Measurements from ENCODE around the gene TMPRSS11E.
"Not testable (repeated sequence)": the region's sequence is repeated elsewhere in the genome, so short reads cannot be mapped to it uniquely, and the experiment has no call there.

The TMPRSS11E gene

DNA sequence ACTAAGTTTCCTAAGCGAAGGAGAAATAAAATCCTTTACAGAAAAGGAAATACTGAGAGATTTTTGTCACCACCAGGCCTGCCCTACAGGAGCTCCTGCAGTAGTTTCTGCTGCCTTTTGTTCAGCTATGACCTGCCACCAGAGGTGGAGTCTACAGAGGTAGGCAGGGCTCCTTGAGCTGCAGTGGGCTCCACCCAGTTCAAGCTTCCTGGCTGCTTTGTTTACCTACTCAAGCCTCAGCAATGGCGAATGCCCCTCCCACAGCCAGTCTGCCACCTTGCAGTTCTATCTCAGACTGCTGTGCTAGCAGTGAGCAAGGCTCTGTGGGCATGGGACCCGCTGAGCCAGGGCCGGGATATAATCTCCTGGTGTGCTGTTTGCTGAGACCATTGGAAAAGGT lies 57.6 kb downstream of the TMPRSS11E start:
- H3K27me3 ChIP-seq (ENCODE audit: control insufficient read depth, insufficient read depth, low read length); H3K4me3 ChIP-seq (ENCODE audit: low read length); H3K9ac ChIP-seq (ENCODE audit: low read length); H3K27ac ChIP-seq (ENCODE audit: low read length); H3K4me1 ChIP-seq (ENCODE audit: control insufficient read depth, low read depth, low read length); H3K36me3 ChIP-seq (ENCODE audit: control insufficient read depth, low read depth, low read length); H3K9me3 ChIP-seq (ENCODE audit: control insufficient read depth, low read depth, low read length): not testable (repeated sequence)

DNA sequence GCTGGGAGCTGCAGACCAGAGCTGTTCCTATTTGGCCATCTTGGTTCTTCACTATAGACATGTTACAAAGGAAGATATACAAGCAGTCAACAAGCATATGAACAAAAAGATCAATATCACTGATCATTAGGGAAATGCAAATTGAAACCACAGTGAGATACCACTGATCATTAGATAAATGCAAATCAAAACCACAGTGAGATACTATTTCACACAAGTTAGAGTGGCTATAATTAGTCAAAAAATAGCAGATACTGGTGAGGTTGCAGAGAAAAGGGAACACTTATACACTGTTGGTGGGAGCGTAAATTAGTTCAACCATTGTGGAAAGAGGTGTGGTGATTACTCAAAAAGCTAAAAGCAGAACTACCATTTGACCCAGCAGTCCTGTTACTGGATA lies 58.2 kb downstream of the TMPRSS11E start:
- H3K4me1 ChIP-seq (ENCODE audit: control insufficient read depth, low read depth, low read length); H3K9ac ChIP-seq (ENCODE audit: low read length); H3K36me3 ChIP-seq (ENCODE audit: control insufficient read depth, low read depth, low read length); H3K27ac ChIP-seq (ENCODE audit: low read length); H3K27me3 ChIP-seq (ENCODE audit: control insufficient read depth, insufficient read depth, low read length); H3K4me3 ChIP-seq (ENCODE audit: low read length); H3K9me3 ChIP-seq (ENCODE audit: control insufficient read depth, low read depth, low read length): not testable (repeated sequence)

DNA sequence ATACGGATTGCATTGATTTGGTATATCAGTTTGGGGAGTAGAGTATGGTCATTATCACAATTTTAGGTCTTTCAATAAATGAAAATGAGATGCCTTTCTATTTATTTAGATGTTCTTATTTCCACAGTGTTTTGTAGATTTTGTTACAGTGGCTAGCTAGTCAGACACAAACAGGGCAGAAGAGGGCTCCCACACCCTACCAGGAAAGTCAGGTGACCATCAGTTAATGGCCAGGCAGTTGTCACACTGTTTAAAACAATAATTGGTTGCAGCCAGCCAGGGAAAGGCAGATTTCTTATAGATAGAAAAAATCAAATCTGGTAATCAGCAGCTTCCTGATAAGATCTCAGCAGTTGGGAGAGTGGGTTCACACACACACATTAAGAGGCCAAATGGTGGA lies 71.6 kb downstream of the TMPRSS11E start:
- Histone ChIP-seq H3K27me3 (ENCODE audit: control insufficient read depth, insufficient read depth, low read length) (no peaks in the 10 kb centered on the region), H3K4me3 (ENCODE audit: low read length) (no peak overlapping the region)

DNA sequence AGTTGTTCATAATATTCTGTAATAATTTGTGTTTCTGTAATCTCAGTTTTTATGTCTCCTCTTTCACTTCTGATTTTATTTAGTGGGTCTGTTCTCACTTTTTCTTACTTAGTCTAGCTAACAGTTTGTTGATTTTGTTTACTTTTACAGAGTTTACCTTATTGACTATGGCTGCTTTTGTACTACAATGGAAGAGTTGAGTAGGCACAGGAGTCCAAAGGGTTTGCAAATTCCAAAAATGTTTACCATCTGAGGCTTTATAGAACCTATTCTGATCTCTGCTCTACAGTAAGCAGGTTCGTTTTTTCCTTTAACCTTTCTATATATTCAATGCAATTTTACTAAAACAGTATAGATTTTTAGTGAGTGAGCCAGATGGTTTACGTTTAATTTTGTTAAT lies 73.7 kb downstream of the TMPRSS11E start:
- no peak overlapping the region for H3K9ac ChIP-seq (ENCODE audit: low read length)
- no peaks in the 10 kb centered on the region for H3K36me3 ChIP-seq (ENCODE audit: control insufficient read depth, low read depth, low read length)
- H3K9me3 ChIP-seq (ENCODE audit: control insufficient read depth, low read depth, low read length): no peaks in the 10 kb centered on the region
- H3K27ac ChIP-seq (ENCODE audit: low read length): no peak overlapping the region
- H3K4me3 ChIP-seq (ENCODE audit: low read length): no peak overlapping the region
- no peaks in the 10 kb centered on the region for H3K4me1 ChIP-seq (ENCODE audit: control insufficient read depth, low read depth, low read length)
- no peaks in the 10 kb centered on the region for H3K27me3 ChIP-seq (ENCODE audit: control insufficient read depth, insufficient read depth, low read length)

More for the DNA sequence above, 71.6 kb downstream of the TMPRSS11E start:
- Histone ChIP-seq H3K9ac (ENCODE audit: low read length) (no peak overlapping the region), H3K27ac (ENCODE audit: low read length) (no peak overlapping the region), H3K36me3 (ENCODE audit: control insufficient read depth, low read depth, low read length) (no peaks in the 10 kb centered on the region), H3K9me3 (ENCODE audit: control insufficient read depth, low read depth, low read length) (no peaks in the 10 kb centered on the region), H3K4me1 (ENCODE audit: control insufficient read depth, low read depth, low read length) (no peaks in the 10 kb centered on the region)

DNA sequence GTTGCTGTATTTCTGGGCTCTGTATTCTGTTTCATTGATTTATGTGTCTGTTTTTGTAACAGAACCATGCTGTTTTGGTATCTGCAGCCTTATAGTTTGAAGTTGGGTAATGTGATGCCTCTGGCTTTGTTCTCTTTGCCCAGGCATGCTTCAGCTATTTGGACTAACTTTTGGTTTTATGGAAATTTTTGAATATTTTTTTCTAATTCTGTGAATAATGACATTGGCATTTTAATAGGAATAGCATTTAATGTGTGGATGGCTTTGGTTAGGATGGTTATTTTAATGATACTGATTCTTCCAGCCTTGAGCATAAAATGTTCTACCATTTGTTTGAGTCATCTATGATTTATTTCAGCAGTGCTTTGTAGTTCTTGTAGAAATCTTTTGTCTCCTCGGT lies 75.0 kb downstream of the TMPRSS11E start:
- not testable (repeated sequence) for H3K4me3 ChIP-seq (ENCODE audit: low read length); H3K4me1 ChIP-seq (ENCODE audit: control insufficient read depth, low read depth, low read length); H3K9ac ChIP-seq (ENCODE audit: low read length); H3K36me3 ChIP-seq (ENCODE audit: control insufficient read depth, low read depth, low read length); H3K27ac ChIP-seq (ENCODE audit: low read length); H3K9me3 ChIP-seq (ENCODE audit: control insufficient read depth, low read depth, low read length); H3K27me3 ChIP-seq (ENCODE audit: control insufficient read depth, insufficient read depth, low read length)

DNA sequence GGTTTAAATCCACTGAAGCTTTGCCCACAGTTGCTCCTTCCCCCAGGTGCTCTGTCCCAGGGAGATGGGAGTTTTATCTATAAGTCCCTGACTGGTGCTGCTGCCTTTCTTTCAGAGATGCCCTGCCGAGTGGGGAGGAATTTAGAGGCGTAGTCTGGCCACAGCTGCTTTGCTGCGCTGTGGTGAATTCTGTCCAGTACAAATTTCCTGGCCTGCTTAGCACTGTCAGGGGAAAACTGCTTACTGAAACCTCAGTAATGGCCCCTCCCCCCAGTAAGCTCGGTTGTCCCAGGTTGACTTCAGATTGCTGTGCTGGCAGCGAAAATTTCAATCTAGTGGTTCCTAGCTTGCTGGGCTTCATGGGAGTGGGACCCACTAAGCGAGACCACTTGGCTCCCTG lies 88.7 kb downstream of the TMPRSS11E start:
- Histone ChIP-seq H3K4me3 (ENCODE audit: low read length) (no peak overlapping the region), H3K9ac (ENCODE audit: low read length) (no peak overlapping the region), H3K27ac (ENCODE audit: low read length) (no peak overlapping the region), H3K27me3 (ENCODE audit: control insufficient read depth, insufficient read depth, low read length) (no peaks in the 10 kb centered on the region), H3K36me3 (ENCODE audit: control insufficient read depth, low read depth, low read length) (no peaks in the 10 kb centered on the region), H3K9me3 (ENCODE audit: control insufficient read depth, low read depth, low read length) (no peaks in the 10 kb centered on the region), H3K4me1 (ENCODE audit: control insufficient read depth, low read depth, low read length) (no peaks in the 10 kb centered on the region)

DNA sequence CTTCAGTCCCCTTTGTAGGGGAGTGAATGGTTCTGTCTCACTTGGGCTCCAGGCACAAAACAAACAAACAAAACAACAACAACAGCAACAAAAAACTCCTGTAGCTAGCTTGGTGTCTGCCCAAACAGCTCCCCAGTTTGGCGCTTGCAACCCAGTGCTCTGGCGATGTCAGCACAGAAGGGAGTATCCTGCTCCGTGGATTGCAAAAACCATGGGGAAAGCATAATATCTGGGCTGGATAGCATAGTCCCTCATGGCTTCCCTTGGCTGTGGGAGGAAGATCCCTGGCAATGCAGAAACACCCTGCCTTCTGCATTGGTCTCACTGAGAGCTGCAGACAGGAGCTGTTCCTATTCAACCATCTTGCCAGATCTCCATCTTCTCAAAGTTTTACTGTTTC lies 89.1 kb downstream of the TMPRSS11E start:
- Histone ChIP-seq H3K27me3 (ENCODE audit: control insufficient read depth, insufficient read depth, low read length) (no peaks in the 10 kb centered on the region), H3K4me3 (ENCODE audit: low read length) (no peak overlapping the region), H3K9ac (ENCODE audit: low read length) (no peak overlapping the region), H3K9me3 (ENCODE audit: control insufficient read depth, low read depth, low read length) (no peaks in the 10 kb centered on the region), H3K4me1 (ENCODE audit: control insufficient read depth, low read depth, low read length) (no peaks in the 10 kb centered on the region), H3K36me3 (ENCODE audit: control insufficient read depth, low read depth, low read length) (no peaks in the 10 kb centered on the region), H3K27ac (ENCODE audit: low read length) (no peak overlapping the region)

DNA sequence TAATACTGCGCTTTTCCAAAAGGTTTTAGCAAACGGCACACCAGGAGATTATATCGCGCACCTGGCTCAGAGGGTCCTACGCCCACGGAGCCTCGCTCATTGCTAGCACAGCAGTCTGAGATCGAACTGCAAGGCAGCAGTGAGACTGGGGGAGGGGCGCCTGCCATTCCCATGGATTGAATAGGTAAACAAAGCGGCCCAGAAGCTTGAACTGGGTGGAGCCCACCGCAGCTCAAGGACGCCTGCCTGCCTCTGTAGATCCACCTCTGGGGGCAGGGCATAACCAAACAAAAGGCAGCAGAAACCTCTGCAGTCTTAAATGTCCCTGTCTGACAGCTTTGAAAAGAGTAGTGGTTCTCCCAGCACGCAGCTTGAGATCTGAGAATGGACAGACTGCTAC lies 95.5 kb downstream of the TMPRSS11E start:
- not testable (repeated sequence) for H3K27ac ChIP-seq (ENCODE audit: low read length); H3K4me3 ChIP-seq (ENCODE audit: low read length); H3K27me3 ChIP-seq (ENCODE audit: control insufficient read depth, insufficient read depth, low read length); H3K36me3 ChIP-seq (ENCODE audit: control insufficient read depth, low read depth, low read length); H3K9me3 ChIP-seq (ENCODE audit: control insufficient read depth, low read depth, low read length); H3K9ac ChIP-seq (ENCODE audit: low read length); H3K4me1 ChIP-seq (ENCODE audit: control insufficient read depth, low read depth, low read length)
